HG02938 (cell line): Measurements from ENCODE around the gene VSTM5.

Experiments used
- ATAC-seq: cut with Tn5 transposase; IDR thresholded peaks from one replicate; pipeline ENCODE4 v1.9.1; 2021; ENCODE audit warnings: mild to moderate bottlenecking, moderate library complexity; ENCODE audit not compliant: unreplicated experiment

Gene VSTM5

DNA sequence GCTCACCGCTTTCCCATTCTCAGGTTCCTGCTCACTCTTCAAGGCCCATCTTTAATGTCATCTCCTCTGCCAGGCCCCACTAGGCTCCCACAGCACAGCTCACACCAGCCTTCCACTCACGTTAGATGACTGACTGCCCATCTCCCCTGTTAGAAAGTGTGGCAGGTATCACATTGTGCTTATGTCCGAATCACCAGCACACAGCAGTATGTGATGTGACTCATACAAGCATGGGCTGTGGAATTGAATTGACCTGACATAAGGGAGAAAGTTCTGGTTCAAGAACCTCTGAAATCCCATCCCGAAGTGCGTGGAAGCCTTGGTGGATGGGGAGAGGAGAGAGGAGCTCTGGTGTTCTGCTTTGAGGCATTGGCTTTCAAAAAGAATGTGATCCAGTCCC is 6.5 kb downstream of the VSTM5 start:
- ATAC-seq, result no peak

DNA sequence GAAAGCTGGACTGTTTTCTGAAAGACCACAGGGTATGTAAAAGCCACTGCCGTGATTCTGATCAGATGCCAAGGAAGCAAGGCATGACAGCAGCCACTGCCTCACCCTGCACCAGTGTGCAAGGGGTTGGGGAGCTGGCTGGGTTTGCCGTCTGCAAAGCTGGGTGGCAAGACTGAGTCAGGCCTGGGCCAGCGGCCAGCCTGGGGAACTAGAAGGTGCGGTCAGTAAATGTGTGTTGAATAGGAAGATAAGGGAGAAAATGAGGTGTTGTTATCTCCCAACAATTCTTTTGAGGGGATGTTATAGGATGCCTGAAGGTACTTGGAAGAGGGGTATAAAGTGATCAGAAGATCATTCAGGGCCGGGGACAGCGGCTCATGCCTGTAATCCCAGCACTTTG is 8.0 kb downstream of the VSTM5 start:
- no peak for ATAC-seq

DNA sequence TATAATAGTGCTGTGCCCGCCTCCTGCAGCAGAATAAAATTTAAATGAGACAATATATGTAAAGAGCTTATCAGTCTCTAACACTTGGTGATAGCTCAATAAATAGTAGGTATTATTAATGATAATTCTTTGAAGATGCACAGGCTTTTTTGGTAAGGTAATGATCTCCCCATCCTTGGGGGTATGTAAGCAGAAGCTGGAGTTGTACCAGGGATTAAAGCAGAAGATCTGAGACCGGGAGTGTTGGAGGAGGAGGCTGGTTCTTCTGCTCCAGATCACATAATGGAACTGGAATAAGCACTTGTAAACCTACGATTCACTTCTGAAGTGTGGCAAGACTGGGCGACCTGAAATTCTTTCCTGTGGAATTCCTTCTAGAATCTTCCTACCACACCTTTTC is 8.4 kb downstream of the VSTM5 start:
- ATAC-seq, result no peak

DNA sequence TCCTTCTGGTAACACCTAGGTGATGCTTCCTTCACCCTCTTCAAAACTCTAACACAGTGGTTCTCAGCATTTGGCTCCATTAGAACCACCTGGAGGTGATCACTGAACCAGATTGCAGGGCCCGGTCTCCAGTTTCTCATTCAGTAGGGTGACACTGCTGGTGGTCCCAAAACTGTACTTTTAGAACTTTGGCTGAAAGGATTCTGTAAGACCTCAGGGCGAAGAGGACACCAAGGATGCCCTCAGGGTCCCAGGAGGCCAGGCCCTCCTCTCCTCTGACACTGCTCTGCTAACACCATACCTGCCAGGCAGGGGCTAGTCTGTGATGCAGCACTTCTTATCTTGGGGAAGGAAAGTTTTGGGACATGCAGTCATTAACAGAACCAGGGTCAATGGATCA is 9.0 kb downstream of the VSTM5 start:
- no peak for ATAC-seq

DNA sequence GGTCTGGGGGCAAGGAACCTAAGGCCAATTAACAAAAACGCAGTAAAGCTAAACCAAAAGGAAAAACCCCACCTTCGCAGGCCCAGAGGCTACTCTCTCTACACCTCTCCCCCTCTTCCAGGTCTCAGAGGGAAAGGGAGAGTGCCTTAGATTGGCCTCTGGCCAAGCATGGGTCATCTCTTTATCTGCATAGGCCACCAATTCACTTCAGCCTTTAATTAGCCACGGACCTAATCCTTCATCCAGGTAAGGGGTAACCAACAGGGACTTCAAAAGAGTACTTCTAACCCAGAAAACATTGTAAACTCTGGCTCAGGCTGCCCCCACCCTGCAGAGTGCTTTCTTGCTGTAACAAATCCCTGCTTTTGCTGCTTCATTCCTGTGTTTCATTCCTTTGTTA is 9.4 kb downstream of the VSTM5 start:
- no peak for ATAC-seq

DNA sequence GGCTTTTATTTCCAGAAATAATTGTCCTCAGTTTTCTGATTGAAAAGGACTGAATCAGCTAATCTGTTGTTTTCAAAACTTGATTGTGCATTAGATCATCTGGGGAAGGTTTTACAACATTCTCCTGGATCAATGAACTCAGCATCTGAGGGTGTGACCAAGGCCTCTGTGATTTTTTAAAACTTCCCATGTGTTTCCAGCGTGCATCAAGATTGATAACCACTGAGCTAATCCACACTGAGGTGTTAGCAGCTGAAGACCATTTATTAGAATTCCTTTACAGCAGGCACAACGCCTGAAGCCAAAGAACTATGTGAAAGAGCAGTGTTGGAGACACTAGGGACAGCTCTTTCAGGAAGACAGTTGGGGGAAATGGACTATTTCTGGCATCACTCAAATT is 10.2 kb downstream of the VSTM5 start:
- no peak for ATAC-seq

DNA sequence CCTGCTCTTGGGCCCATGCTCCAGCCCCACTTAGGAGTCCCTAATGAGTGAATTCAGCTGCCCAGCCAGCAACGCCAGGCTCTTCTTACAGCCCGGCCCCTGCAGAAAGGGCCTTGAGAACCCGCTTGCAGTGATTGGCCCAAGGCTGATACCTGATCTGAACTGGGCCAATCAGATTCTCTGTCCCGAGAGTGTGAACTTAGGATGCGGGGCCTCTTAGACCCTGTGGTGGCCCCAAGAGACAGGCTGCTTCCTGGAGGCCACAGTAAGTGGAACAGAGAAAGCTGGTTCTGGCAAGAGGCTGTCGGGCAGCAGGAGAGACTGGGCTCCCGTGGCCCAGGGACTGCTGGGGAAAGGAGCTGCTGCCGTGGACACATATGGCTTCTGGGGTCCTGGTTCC is 11.5 kb downstream of the VSTM5 start:
- ATAC-seq, result no peak

DNA sequence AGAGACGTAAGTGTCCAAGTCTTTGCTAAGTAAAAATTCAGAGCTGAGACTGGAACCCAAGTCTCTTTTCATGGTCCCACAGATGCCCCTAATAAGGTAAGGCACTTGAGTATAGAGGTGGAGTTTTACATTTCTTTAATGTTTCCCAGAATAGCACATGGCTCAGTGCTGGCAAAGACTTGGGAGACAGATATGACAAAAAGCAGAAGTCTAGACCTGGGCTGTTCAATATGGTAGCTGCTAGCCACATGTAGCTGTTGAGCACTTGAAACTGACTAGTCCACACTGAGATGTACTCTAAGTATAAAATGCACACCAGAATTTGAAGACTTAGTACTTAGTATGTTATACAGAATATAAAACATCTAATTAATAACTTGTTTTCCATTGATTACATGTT is 17.6 kb downstream of the VSTM5 start:
- ATAC-seq, result no peak

DNA sequence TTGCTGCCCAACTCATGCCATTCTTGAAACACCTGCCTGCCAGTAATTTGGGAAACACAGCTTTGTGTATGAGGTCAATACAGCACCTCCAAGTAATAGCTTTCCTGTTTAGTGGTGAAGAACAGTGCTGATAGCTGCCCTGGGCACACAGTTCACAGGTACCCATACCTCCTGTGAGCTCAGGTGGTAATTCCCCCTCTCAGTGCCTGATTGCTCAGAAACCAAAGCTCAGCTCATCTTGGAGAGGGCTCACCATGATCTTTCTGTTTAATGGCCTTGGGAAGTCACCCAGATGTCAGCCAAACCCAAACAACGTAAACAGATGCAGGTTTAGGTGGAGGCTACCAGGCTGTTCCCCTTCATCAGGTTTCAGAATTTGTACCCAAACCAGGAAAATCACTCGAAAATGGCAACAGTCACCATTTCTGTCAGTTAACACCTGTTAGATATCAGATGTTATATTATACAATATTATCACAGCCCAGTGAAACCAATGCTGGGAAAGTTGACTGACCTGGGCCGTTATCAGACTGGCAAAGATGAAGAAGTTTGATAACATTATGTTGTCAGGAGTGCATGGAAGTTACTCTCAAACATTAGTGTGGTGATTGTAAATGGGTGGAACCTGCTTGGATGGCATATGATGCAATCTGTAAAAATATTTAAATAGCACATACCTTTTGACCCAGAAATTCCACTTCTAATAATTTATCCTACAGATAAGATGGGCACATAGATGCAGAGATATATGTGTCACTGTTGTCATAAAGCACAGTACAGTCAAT is 18.9 kb downstream of the VSTM5 start:
- ATAC-seq, result no peak

DNA sequence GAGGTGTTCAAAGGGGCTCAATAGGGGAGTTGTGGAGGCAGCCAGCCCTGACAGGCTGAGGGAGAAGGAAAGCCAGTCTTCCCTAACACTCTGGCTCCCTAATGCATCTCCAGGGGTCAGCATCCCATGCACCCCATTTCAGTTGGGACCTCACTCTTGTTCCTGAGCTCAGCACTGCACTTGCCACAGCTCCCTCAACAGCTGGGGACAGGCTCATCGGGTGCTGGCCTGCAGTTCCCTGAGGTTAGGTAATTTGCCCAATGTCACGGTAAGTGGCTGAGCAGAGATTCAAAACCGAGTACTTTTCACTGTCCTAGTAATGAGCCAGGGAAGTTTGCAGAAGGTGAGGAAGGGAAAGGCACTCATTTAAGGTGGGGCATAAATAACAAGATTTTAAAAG is 20.8 kb downstream of the VSTM5 start:
- ATAC-seq, result no peak

DNA sequence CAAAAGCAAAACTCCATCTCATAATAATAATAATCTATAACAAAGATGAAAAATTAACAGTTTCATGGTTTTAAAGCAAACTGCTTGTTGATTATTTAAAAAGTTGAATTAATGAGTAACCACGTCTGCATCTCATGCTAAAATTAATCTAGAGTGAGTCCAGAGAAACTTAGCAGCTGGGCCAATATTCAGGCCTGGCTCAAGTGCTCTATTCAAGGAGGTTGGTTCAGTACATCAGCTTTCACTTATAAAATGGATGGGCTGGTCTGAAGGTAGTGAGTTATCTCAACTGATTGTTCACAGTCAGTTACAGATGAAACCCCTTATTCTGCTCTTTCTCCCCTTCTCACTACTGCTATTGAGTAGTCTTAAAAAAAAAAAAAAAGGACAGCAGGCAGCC is 23.1 kb downstream of the VSTM5 start:
- ATAC-seq, result no peak

DNA sequence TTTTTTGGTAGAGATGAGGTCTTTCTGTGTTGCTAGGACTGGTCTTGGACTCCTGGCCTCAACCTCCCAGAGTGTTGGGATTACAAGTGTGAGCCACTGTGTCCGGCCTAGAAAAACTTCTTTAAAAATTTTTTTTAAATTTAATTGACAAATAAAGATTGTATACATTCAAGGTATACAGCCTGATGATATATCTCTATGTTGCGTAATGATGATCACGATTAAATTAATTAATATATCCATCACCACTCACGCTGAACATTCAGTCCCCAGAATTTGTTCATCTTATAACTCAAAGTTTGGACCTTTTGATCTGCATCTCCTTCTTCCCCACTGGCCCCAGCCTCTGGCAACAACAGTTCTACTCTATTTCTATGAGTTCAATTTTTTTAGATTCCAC is 27.2 kb downstream of the VSTM5 start:
- ATAC-seq, result no peak

DNA sequence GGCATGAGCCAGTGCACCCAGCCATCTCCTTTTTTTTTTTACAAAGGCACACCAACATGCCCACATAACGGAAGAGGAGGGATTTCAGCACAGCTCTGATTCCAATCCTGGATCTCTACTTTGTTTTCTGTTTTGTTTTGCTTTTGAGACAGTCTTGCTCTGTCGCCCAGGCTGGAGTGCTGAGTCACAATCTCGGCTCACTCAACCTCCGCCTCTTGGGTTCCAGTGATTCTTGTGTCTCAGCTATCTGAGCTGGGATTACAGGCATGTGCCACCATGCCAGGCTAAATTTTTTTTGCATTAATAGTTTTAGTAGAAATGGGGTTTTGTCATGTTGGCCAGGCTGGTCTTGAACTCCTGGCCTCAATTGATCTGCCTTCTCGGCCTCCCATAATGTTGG is 28.1 kb downstream of the VSTM5 start:
- no peak for ATAC-seq

DNA sequence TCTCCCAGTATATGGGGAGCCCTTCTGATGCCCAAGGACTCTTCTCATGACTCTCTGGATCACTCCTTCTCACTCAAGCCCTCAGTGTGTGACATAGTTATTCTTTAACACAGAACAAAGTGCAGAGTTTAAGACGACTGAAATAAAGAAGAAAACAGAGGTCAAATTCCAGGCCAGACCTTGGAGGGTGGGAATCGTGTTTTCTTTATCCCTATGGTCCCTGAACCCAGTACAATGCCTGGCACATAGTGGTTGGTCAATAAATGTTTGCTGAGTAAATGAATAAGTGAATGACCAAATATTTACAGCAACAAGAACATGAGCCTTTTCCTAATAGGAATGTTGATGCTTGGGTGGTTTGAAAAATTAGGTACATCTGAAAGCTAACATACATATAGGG is 28.8 kb downstream of the VSTM5 start:
- ATAC-seq, result no peak

DNA sequence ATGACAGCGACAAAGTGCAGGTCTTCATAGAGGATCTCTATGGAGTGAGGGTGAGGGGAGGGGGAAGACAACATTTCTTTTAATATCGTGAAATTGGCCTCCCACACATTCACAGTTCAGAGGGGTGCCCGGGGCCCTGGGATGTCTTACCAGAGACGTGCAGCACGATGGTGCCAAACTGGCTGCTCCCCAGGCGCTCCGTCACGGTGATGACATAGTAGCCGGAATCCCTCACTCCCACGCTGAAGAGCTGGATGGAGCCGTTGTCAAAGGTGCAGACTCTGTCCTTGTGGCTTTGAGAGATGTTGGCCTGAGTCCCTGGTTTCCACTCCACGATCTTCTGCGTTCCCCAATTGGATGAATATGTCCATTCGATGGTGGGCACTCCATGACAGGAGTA is 29.6 kb downstream of the VSTM5 start:
- no peak for ATAC-seq

DNA sequence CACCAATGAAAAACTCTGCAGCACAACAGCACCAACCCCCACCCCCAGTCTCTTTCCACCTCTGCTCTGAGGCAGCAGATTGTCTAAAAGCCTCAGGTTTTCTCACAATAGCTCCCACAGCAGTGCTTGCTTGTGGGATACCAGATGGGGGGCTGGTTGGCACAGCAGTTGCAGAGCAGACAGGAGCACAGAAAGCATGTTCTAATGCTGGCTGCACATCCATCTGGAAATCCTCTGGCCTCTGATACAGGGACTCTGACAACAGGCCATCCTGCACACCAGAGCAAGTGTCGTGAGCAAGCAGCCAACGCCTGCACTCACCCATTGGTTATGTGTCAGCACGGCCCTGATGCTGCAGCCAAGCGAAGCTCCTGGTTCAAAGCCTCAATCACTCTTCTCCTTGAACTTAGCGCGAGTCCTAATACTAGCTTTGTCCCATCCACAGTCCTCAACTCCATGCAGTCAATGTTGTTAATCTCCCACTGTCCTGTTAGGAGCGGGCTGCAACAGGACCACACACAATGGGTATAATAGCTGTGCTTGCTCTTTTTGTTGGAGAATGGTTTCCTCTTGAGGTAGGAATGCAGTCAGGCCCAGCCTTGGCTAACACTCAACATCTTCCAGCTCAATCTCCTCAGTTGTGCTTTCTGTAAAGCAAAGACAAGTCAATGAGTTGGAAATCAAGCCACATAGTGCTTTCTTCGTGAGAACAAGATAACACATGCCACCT is 30.3 kb downstream of the VSTM5 start:
- no peak for ATAC-seq

DNA sequence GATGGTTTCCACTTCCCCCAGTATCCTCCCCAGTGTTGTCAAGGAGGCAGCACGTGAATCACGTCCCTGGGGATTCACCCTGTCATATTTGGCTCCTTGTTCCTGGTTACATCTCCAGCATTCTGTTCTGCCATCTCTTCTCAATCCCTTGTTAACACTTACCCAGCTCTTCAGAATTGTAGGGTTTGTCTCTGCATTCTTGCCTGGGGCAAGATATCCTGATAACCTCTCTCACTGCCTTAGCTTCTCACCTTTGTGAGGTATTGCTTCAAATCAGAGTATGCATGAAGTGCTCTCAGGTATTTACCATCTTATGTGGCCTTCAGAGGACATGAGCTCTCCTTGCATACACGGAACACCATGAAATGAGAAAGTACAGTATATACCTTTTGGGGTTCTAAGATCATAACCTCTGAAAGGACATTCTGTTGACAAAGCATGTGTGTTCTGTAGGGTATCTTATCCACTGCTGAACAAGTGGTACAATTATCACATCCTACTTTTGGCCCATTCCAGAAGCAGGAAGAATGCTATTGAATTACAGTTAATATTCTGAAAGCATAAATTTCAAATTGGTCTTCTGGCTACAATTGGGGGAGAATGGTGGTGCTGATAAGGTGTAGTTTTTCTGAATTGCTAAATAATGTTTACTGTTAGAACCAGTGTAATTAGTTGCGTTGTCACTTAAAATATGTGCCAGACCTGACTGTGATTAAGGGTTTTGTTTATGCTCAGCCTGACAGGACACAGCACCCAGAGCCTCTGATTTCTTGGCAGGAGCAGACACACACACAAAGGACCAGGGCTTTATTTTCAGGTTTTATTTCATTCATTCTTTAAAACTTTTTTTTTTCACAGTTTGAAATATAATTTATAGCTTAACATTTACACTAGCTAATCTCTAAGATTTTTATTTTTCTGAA is 32.7 kb downstream of the VSTM5 start:
- no peak for ATAC-seq

DNA sequence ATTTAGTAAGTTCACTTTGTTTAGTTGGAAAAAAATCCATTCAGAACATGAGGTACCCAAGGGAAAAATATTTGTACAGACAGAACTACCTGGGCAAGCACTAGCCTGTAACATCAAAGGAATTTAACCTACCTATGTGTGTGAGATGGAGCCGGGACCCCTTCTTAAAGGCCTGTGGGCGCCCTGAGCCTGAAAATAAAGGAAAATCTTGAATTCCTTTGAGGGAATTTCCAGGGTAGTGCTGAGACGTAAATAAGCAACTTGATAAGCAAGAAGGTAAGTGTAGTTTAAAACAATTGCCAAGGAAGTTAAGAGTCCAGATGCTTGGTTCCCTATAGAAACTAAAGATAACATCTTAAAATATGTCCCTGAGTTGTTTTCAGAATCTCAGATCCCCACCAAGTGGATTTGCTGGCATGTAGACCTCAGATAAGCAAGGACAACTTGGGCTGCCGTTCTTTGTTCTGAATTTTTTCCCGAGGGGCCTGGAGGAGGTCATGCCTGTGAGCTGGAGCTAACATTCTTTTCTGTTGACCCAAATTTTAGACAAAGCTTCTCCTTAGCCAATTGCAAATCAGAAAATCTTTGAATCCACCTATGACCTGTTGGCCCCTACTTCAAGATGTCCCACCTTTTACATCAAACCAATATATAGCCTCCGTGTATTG is 35.3 kb downstream of the VSTM5 start:
- ATAC-seq, result no peak

DNA sequence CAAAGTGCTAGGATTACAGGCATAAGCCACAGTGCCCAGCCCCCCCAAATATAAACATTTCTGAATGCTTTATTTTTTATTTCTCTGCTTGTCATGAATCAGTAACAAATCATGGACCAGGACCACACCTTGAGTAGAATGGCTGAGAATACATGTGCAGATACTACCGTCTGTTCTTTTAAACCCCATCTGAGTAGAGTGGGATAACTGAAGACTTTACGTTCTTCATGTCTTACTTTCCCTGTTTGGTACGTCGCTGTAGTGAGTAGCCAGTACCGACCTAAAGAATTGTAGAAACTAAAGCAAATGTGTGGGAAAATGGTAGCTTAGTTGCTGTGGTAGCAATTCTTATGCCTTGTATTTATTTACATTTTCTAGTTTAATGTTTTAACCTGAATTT is 36.4 kb downstream of the VSTM5 start:
- ATAC-seq, result no peak

DNA sequence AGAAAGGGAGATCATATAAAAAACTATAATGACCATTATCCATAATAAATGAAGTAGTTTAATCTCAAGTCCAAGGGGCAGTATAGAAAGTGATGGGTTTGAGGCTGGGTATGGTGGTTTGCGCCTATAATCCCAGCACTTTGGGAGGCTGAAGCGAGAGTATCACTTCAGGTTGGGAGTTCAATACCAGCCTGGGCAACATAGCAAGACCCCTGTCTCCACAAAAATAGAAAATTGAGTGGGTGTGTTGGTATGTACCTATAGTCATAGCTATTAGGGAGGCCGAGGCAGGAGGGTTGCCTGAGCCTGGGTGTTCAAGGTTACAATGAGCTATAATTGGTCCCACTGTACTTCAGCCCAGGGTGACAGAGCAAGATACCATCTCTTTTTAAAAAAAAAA is 42.4 kb downstream of the VSTM5 start:
- ATAC-seq, result no peak

DNA sequence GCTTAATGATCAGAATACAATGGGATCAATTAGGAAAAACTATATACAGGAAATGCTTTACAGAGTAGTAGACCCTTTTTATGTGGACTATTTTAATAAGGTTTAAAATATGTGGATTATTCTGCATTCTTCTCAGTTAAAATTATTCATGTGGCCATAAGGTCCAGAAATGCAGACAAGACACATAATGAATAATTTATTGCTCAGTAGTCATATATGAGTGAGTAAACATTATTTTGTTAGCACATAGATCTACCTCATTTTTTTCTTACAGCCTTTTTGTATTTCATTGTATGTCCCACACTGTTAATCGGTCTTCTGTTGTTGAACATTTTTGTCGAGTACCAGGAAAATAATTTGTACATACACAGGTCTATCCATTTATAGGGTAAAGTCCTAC is 45.5 kb downstream of the VSTM5 start:
- no peak for ATAC-seq
